ENCODE results near the gene BPNT1. TPM values are rescaled to one million over a fixed set of nuclear protein-coding genes. Genes with fewer than 3 reads are reported as not detected.

Gene BPNT1
- total and polyA plus RNA-seq, 2 of the 8 experiments (the other 6 are each of a cell fraction or from before 2014, with no cell fraction given): 13.2 to 16.3 TPM

- peak within 1 kb of the TSS; percentile 84 to 97 (median 92) for H3K4me3 ChIP-seq (ENCODE audit: extremely low read depth in 1 of 4, insufficient read depth in 2 of 4, low read depth in 3 of 4, low read length in 4 of 4)
- no peak within 1 kb of the TSS for H4K91ac ChIP-seq (replicated peaks; ENCODE audit: insufficient read length, low read length)
- POLR2A ChIA-PET (ENCODE audit: partially characterized antibody): interaction anchor here (0.9 kb wide), 1 partner anchor 43 kb away, joined by 3 read pairs; the partner anchor contains the start of gene BPNT1
- FAIRE-seq (peak; percentile 89), DNase-seq (ENCODE audit: low read depth in 1 of 2, low spot score in 2 of 2) (peak; percentile 88 to 95)
- no peak within 1 kb of the TSS for H2AK5ac ChIP-seq (ENCODE audit: low read depth, low read length)
- H2BK12ac ChIP-seq (ENCODE audit: low read depth, low read length): peak within 1 kb of the TSS; percentile 76; the same call in 1 of the 2 replicates
- H3K79me1 ChIP-seq (ENCODE audit: low read depth, low read length): no peaks in the 10 kb centered on the region
- 2% methylated on average over 64 of the region's 71 CpGs; no CpG with 5 or more reads in 1 of the 2 experiments for WGBS, 2 experiments (ENCODE audit: extremely low coverage in 1 of 2, insufficient coverage in 1 of 2, insufficient read length in 1 of 2, insufficient replicate concordance in 2 of 2, low coverage in 1 of 2, low lambda C conversion rate in 2 of 2, missing lambda C conversion rate in 1 of 2)
- H2BK5ac ChIP-seq (ENCODE audit: low read depth, low read length): peak within 1 kb of the TSS; percentile 95
- H4K20me1 ChIP-seq (replicated peaks in 1 of 2; ENCODE audit: control insufficient read depth in 1 of 2, insufficient read depth in 2 of 2, low read length in 2 of 2): peaks cover 0 to 1% of the 10 kb centered on the region in 2 experiments
- H3K79me2 ChIP-seq (ENCODE audit: control insufficient read depth in 1 of 2, insufficient read depth in 2 of 2, low read length in 2 of 2): peaks cover 5 to 42% of the 10 kb centered on the region in 2 experiments
- no peak within 1 kb of the TSS for H2BK15ac ChIP-seq (ENCODE audit: low read length)
- H3K23ac ChIP-seq (ENCODE audit: insufficient read length): no peak within 1 kb of the TSS
- H3K4me2 ChIP-seq (ENCODE audit: insufficient read depth in 1 of 2, low read depth in 2 of 2, low read length in 2 of 2): peak within 1 kb of the TSS; percentile 41 to 82
- peak within 1 kb of the TSS; percentile 36 for H3K56ac ChIP-seq (replicated peaks; ENCODE audit: insufficient read length, low read depth, low read length)
- H2BK20ac ChIP-seq (ENCODE audit: low read length): no peak within 1 kb of the TSS
- H3K4ac ChIP-seq (replicated peaks; ENCODE audit: insufficient read length, low read depth, low read length): no peak within 1 kb of the TSS
- peak within 1 kb of the TSS; percentile 76 to 91 (median 86) for H3K9ac ChIP-seq (replicated peaks in 1 of 4; ENCODE audit: extremely low read depth in 1 of 4, low read depth in 3 of 4, low read length in 3 of 4)
- H3K36me3 ChIP-seq (ENCODE audit: control insufficient read depth in 2 of 4, insufficient read depth in 4 of 4, low read length in 3 of 4): no peaks in the 10 kb centered on the region
- no peak within 1 kb of the TSS for H3K14ac ChIP-seq (ENCODE audit: insufficient read length)
- peak within 1 kb of the TSS; percentile 84; the same call in 1 of the 2 replicates for H2AFZ ChIP-seq (ENCODE audit: low read length)
- peak within 1 kb of the TSS; percentile 46 for H4K5ac ChIP-seq (ENCODE audit: insufficient read length, low read depth, low read length)
- peak within 1 kb of the TSS; percentile 92 for H4K8ac ChIP-seq (ENCODE audit: extremely low read depth, insufficient read depth, low read length)
- CTCF ChIA-PET (ENCODE audit: partially characterized antibody): interaction anchor here (0.5 to 3.0 kb wide), 4 partner anchors 11 to 44 kb away, joined by 3 to 7 read pairs (median 3); partner anchors contain the start of gene BPNT1
- H3K9me3 ChIP-seq (ENCODE audit: insufficient read depth in 2 of 2, low read depth in 1 of 2, low read length in 1 of 2): no peaks in the 10 kb centered on the region
- H2BK120ac ChIP-seq (replicated peaks; ENCODE audit: low read depth, low read length): no peak within 1 kb of the TSS
- peak within 1 kb of the TSS; percentile 61; the same call in 1 of the 2 replicates for H3K27ac ChIP-seq (ENCODE audit: low read depth, low read length)
- H3K18ac ChIP-seq (ENCODE audit: extremely low read depth, low read length): peak within 1 kb of the TSS; percentile 7; the same call in 1 of the 2 replicates
- peaks cover 0 to 3% (median 0%) of the 10 kb centered on the region in 4 experiments; a peak in 3 of 7 replicates for H3K4me1 ChIP-seq (replicated peaks in 1 of 4; ENCODE audit: control insufficient read depth in 3 of 4, insufficient read depth in 4 of 4, low read length in 3 of 4)
- no peaks in the 10 kb centered on the region for H3K27me3 ChIP-seq (replicated peaks in 1 of 4; ENCODE audit: control insufficient read depth in 3 of 4, extremely low read depth in 1 of 4, insufficient read depth in 3 of 4, low read length in 3 of 4)
- 0 out of 2 replicates have a peak, but pooled peaks cover 3% of the 10 kb centered on the region for H3K23me2 ChIP-seq (ENCODE audit: low read depth, low read length)
- TF ChIP-seq SIN3A (conservative IDR thresholded peaks at IDR 0.05 in 1 of 2, IDR thresholded peaks at IDR 0.05 in 1 of 2; ENCODE audit: low read depth in 1 of 2, low read length in 2 of 2) (peak in 1 of 2 experiments; percentile 92; a peak in 2 of 4 replicates), USF2 (IDR thresholded peaks at IDR 0.05; ENCODE audit: low read length) (no peak), CREB1 (IDR thresholded peaks at IDR 0.05) (peak; percentile 98), YY1 (IDR thresholded peaks at IDR 0.05; ENCODE audit: low read depth, low read length) (no peak), SAP30 (IDR thresholded peaks at IDR 0.05; ENCODE audit: insufficient read depth, insufficient replicate concordance, low read length) (peak; percentile 97), PHF8 (conservative IDR thresholded peaks at IDR 0.05; ENCODE audit: low read depth, low read length) (peak; percentile 75), CBX8 (IDR thresholded peaks at IDR 0.05; ENCODE audit: borderline replicate concordance, low read depth, low read length) (no peak), KDM1A (IDR thresholded peaks at IDR 0.05; ENCODE audit: borderline replicate concordance, low read length) (peak; percentile 19; the same call in 1 of the 2 replicates), TEAD4 (IDR thresholded peaks at IDR 0.05; ENCODE audit: low read depth, low read length) (no peak)
Observed at GRCh38 chr1:220046052-220046930, 43.3 kb downstream of the BPNT1 start, which contains the start of gene EPRS1. Gene EPRS1 (minus strand): TSS chr1:220046505. CDS start chr1:220046388, 117 bp downstream.
